ENCODE measurements around the gene IGIP.

DNA sequence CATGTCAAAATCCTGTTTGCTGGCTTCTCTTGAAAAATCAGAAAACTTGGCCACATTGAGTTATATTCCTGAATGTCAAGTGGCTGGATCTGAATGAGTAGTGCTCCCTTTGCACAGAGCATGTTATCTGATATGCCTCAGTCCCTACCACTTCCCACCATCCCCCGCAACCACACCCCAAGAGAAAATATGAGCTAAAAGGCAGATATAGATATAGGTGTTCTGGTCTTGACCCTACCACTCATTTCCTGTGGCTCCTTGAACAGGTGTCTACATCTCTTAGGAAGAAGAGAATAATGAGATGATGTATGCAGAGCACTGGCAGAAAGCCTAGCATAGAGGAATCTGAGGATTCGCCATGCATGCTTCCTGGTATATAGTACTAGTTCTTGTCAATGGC lies 42.6 kb downstream of the IGIP start:
- TF ChIP-seq ZNF274 (IDR thresholded peaks at IDR 0.05; ENCODE audit: low read depth, low read length) (no peak), YY1 (IDR thresholded peaks at IDR 0.05; ENCODE audit: insufficient read depth, insufficient read length) (no peak), SUZ12 (IDR thresholded peaks at IDR 0.05; ENCODE audit: extremely low read depth, insufficient read depth, insufficient read length) (no peak)

Measured in NT2/D1 (cell line).